ENCODE data around the gene GNB5.

Gene GNB5

GRCh38 chr15:52078876-52079700 is 112.1 kb downstream of the GNB5 start:
- Histone ChIP-seq H3K4me3 (replicated peaks; ENCODE audit: insufficient read depth, low read length) (no peak overlapping the region), H3K27me3 (ENCODE audit: insufficient read depth, poor library complexity, severe bottlenecking) (no peaks in the 10 kb centered on the region), H3K27ac (replicated peaks) (no peak overlapping the region)
- peak in 1 of 2 experiments; percentile 79 for DNase-seq (ENCODE audit: low read depth in 1 of 2, low spot score in 1 of 2)
- TF ChIP-seq SPI1 (IDR thresholded peaks at IDR 0.05; ENCODE audit: borderline replicate concordance, low read depth) (no peak), CTCF (IDR thresholded peaks at IDR 0.05; ENCODE audit: insufficient read depth, low read length) (peak; percentile 60)

- H3K27me3 ChIP-seq (ENCODE audit: insufficient read depth, poor library complexity, severe bottlenecking) = no peaks in the 10 kb centered on the region
- H3K4me3 ChIP-seq (replicated peaks; ENCODE audit: insufficient read depth, low read length) = no peak overlapping the region
- DNase-seq (ENCODE audit: low read depth in 1 of 2, low spot score in 1 of 2) = no peak
- TF ChIP-seq, protein P1, sequence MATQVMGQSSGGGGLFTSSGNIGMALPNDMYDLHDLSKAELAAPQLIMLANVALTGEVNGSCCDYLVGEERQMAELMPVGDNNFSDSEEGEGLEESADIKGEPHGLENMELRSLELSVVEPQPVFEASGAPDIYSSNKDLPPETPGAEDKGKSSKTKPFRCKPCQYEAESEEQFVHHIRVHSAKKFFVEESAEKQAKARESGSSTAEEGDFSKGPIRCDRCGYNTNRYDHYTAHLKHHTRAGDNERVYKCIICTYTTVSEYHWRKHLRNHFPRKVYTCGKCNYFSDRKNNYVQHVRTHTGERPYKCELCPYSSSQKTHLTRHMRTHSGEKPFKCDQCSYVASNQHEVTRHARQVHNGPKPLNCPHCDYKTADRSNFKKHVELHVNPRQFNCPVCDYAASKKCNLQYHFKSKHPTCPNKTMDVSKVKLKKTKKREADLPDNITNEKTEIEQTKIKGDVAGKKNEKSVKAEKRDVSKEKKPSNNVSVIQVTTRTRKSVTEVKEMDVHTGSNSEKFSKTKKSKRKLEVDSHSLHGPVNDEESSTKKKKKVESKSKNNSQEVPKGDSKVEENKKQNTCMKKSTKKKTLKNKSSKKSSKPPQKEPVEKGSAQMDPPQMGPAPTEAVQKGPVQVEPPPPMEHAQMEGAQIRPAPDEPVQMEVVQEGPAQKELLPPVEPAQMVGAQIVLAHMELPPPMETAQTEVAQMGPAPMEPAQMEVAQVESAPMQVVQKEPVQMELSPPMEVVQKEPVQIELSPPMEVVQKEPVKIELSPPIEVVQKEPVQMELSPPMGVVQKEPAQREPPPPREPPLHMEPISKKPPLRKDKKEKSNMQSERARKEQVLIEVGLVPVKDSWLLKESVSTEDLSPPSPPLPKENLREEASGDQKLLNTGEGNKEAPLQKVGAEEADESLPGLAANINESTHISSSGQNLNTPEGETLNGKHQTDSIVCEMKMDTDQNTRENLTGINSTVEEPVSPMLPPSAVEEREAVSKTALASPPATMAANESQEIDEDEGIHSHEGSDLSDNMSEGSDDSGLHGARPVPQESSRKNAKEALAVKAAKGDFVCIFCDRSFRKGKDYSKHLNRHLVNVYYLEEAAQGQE (IDR thresholded peaks at IDR 0.05; ENCODE audit: insufficient replicate concordance, low read depth) = no peak
- H3K27ac ChIP-seq (replicated peaks) = no peak overlapping the region
These were observed 112.9 kb downstream of the GNB5 start for GRCh38 chr15:52078197-52078875.

DNA sequence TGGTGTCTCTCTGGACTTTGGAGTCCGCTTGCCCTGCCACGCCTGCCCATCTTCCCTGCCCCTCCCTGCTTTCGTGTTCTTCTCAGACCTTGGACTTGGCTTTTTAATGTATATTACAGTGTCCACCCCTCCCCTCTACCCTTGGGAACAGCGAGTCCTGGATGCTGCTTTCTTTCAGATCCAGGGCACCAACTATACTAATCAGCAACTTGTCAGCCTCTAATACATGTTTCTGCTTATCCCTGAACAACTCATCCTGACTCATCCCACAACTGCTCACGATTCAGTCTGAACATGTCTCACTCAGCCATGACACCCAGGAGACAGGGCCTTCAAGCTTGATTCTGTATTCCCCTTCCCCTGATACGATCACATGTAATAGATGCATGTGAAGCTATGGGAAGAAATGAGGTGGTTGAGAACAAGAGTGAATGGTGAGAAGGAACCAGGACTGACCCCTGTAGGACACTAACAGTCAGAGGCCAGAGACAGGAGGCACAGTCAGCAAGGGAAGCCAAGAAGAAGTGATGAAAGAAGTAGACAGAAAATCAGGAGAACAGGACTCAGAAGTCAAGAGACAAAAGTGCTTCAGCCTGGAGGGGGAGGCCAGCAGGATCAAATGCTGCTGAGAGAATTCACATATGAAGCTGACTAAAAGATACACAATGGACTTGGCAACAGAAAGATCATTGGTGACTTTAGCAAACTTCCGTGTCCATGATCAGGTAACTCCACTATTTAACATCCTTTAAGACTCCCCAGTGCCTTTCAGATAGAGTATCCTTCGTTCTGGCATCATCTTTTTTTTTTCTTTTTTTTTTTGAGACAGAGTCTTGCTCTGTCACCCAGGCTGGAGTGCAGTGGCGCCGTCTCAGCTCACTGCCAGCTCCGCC is 114.1 kb downstream of the GNB5 start:
- Histone ChIP-seq H3K27me3 (ENCODE audit: insufficient read depth, poor library complexity, severe bottlenecking) (no peaks in the 10 kb centered on the region), H3K27ac (replicated peaks) (no peak overlapping the region), H3K4me3 (replicated peaks; ENCODE audit: insufficient read depth, low read length) (no peak overlapping the region)
- TF ChIP-seq SPI1 (IDR thresholded peaks at IDR 0.05; ENCODE audit: borderline replicate concordance, low read depth) (no peak), POLR2AphosphoS5 (IDR thresholded peaks at IDR 0.05; ENCODE audit: low read depth) (no peak), GABPA (IDR thresholded peaks at IDR 0.05; ENCODE audit: low read depth) (no peak), CTCF (IDR thresholded peaks at IDR 0.05; ENCODE audit: insufficient read depth, low read length) (no peak)
- TF ChIP-seq, protein P1 (IDR thresholded peaks at IDR 0.05; ENCODE audit: insufficient replicate concordance, low read depth) = no peak
- DNase-seq (ENCODE audit: low read depth in 1 of 2, low spot score in 1 of 2) = no peak

GRCh38 chr15:52071570-52071969 is 119.6 kb downstream of the GNB5 start:
- Histone ChIP-seq H3K27ac (replicated peaks) (no peak overlapping the region), H3K27me3 (ENCODE audit: insufficient read depth, poor library complexity, severe bottlenecking) (no peaks in the 10 kb centered on the region), H3K4me3 (replicated peaks; ENCODE audit: insufficient read depth, low read length) (no peak overlapping the region)
- no peak for DNase-seq (ENCODE audit: low read depth in 1 of 2, low spot score in 1 of 2)
- TF ChIP-seq SPI1 (IDR thresholded peaks at IDR 0.05; ENCODE audit: borderline replicate concordance, low read depth) (no peak), POLR2AphosphoS5 (IDR thresholded peaks at IDR 0.05; ENCODE audit: low read depth) (no peak), GABPA (IDR thresholded peaks at IDR 0.05; ENCODE audit: low read depth) (no peak), CTCF (IDR thresholded peaks at IDR 0.05; ENCODE audit: insufficient read depth, low read length) (no peak)
- TF ChIP-seq, protein P1 (IDR thresholded peaks at IDR 0.05; ENCODE audit: insufficient replicate concordance, low read depth) = no peak

All from HL-60 (cell line).